GM12891 (cell line): ENCODE results near the gene POU2F1.
"Not testable (repeated sequence)": the region's sequence is repeated elsewhere in the genome, so short reads cannot be mapped to it uniquely, and the experiment has no call there.

Source experiments
- DNase-seq: peaks from one replicate; pipeline ENCODE4 v3.0.0; 2011; ENCODE audit warnings: low spot score; ENCODE audit not compliant: insufficient read length
- FAIRE-seq: peaks from 2 replicates; lab custom pipeline; 2011; peaks lifted over from hg19 to GRCh38; lab: Jason Lieb, UNC
- PAX5 ChIP-seq: IDR thresholded peaks from 2 replicates; pipeline ENCODE4 v1.6.1; 2011; ENCODE audit warnings: low read length, moderate library complexity, mild to moderate bottlenecking; ENCODE audit not compliant: insufficient read depth, severe bottlenecking
- POLR2A ChIP-seq: IDR thresholded peaks from 2 replicates; pipeline ENCODE4 v1.6.1; 2011; ENCODE audit warnings: low read depth, low read length, control low read depth
- POLR2AphosphoS5 ChIP-seq: IDR thresholded peaks from 2 replicates; pipeline ENCODE4 v1.6.1; 2011; ENCODE audit warnings: low read depth, low read length, control low read depth
- POU2F2 ChIP-seq: IDR thresholded peaks from 2 replicates; pipeline ENCODE4 v1.6.1; 2011; ENCODE audit warnings: low read depth, mild to moderate bottlenecking, control low read depth, low read length, moderate library complexity
- SPI1 ChIP-seq: IDR thresholded peaks from 2 replicates; pipeline ENCODE4 v1.6.1; 2011; ENCODE audit warnings: low read depth, low read length, control low read depth
- TAF1 ChIP-seq: IDR thresholded peaks from 2 replicates; pipeline ENCODE4 v1.6.1; 2011; ENCODE audit warnings: low read depth, low read length, control low read depth

POU2F1 gene

GRCh38 chr1:167305059-167305705 is 84.5 kb downstream of the POU2F1 start:
- TF ChIP-seq PAX5 (no peak), POLR2A (no peak), TAF1 (no peak), POU2F2 (no peak), SPI1 (no peak), POLR2AphosphoS5 (no peak)
- FAIRE-seq (no peak), DNase-seq (no peak)

- no peak for TF ChIP-seq POLR2AphosphoS5
- TF ChIP-seq POU2F2 = no peak
- TF ChIP-seq SPI1 = no peak
- no peak for TF ChIP-seq PAX5
- no peak for TF ChIP-seq TAF1
- TF ChIP-seq POLR2A = no peak
- DNase-seq (no peak), FAIRE-seq (no peak)
Observed at GRCh38 chr1:167305706-167306277, 85.1 kb downstream of the POU2F1 start.

GRCh38 chr1:167310732-167311131 is 90.0 kb downstream of the POU2F1 start:
- FAIRE-seq = no peak
- DNase-seq = no peak
- no peak for TF ChIP-seq SPI1
- no peak for TF ChIP-seq PAX5
- TF ChIP-seq POLR2A = no peak
- TF ChIP-seq POU2F2 = no peak
- TF ChIP-seq POLR2AphosphoS5 = no peak
- TF ChIP-seq TAF1 = no peak

- DNase-seq (no peak), FAIRE-seq (no peak)
- no peak for TF ChIP-seq TAF1
- TF ChIP-seq SPI1 = no peak
- TF ChIP-seq POLR2A = no peak
- no peak for TF ChIP-seq POU2F2
- TF ChIP-seq PAX5 = no peak
- no peak for TF ChIP-seq POLR2AphosphoS5
Observed at GRCh38 chr1:167312871-167313270, 92.2 kb downstream of the POU2F1 start.

GRCh38 chr1:167314671-167315070 is 94.0 kb downstream of the POU2F1 start:
- TF ChIP-seq POU2F2 (no peak), POLR2AphosphoS5 (no peak), TAF1 (no peak), POLR2A (no peak), PAX5 (no peak), SPI1 (no peak)
- FAIRE-seq (no peak), DNase-seq (no peak)

- TF ChIP-seq POLR2A (no peak), POU2F2 (no peak), POLR2AphosphoS5 (no peak), TAF1 (no peak), SPI1 (no peak)
- FAIRE-seq (no peak), DNase-seq (no peak)
Observed at GRCh38 chr1:167317463-167317862, 96.8 kb downstream of the POU2F1 start.

- not testable (repeated sequence) for DNase-seq, FAIRE-seq
Observed at GRCh38 chr1:167319206-167319605, 98.5 kb downstream of the POU2F1 start.

- FAIRE-seq (no peak), DNase-seq (no peak)
- TF ChIP-seq POLR2A (no peak), POLR2AphosphoS5 (no peak), TAF1 (no peak), PAX5 (no peak), POU2F2 (no peak), SPI1 (no peak)
Observed at GRCh38 chr1:167322483-167322882, 101.8 kb downstream of the POU2F1 start.

- no peak for TF ChIP-seq POU2F2
- TF ChIP-seq TAF1 = no peak
- TF ChIP-seq SPI1 = no peak
- DNase-seq (no peak), FAIRE-seq (no peak)
Observed at GRCh38 chr1:167325151-167325550, 104.5 kb downstream of the POU2F1 start.

GRCh38 chr1:167328306-167328815 is 107.7 kb downstream of the POU2F1 start:
- DNase-seq (no peak), FAIRE-seq (no peak)
- TF ChIP-seq POU2F2 (no peak), PAX5 (no peak), TAF1 (no peak), POLR2AphosphoS5 (no peak)
